KMS-11 (cell line): Measurements from ENCODE around the gene APOL4.

Experiments used
- H2AFZ ChIP-seq: fragments of 200-600 bp; sonication (generic); 2 replicates; pipeline ENCODE4 v1.6.1; 2016; ENCODE audit warnings: antibody characterized with exemption, mixed run types, low read depth
- H3K27ac ChIP-seq: fragments of 200-600 bp; sonication (generic); 2 replicates; pipeline ENCODE4 v1.6.1; 2016; ENCODE audit warnings: mild to moderate bottlenecking, mixed run types
- H3K27me3 ChIP-seq: fragments of 200-600 bp; sonication (generic); 2 replicates; pipeline ENCODE4 v1.6.1; 2017; ENCODE audit warnings: mild to moderate bottlenecking, low read depth, mixed run types, moderate library complexity; ENCODE audit not compliant: insufficient read depth
- H3K36me3 ChIP-seq: fragments of 200-600 bp; sonication (generic); 2 replicates; pipeline ENCODE4 v1.6.1; 2017; ENCODE audit warnings: mild to moderate bottlenecking, mixed run types; ENCODE audit not compliant: insufficient read depth
- H3K4me1 ChIP-seq: fragments of 200-600 bp; sonication (generic); 2 replicates; pipeline ENCODE4 v1.6.1; 2016; ENCODE audit warnings: mild to moderate bottlenecking, low read depth, mixed run types; ENCODE audit not compliant: poor library complexity, severe bottlenecking
- H3K4me2 ChIP-seq: fragments of 200-600 bp; sonication (generic); 2 replicates; pipeline ENCODE4 v1.7.0; 2016; ENCODE audit warnings: mild to moderate bottlenecking, mixed run types
- H3K4me3 ChIP-seq: fragments of 200-600 bp; sonication (generic); IDR thresholded peaks from 2 replicates; pipeline ENCODE4 v1.6.1; 2017; ENCODE audit warnings: low read depth, low read length, mixed read lengths; ENCODE audit not compliant: insufficient read depth
- H3K79me2 ChIP-seq: fragments of 200-600 bp; sonication (generic); 2 replicates; pipeline ENCODE4 v1.6.1; 2016; ENCODE audit warnings: low read depth, mixed run types; ENCODE audit not compliant: insufficient read depth
- H3K9ac ChIP-seq: fragments of 200-600 bp; sonication (generic); 2 replicates; pipeline ENCODE4 v1.6.1; 2016; ENCODE audit warnings: mild to moderate bottlenecking, mixed run types
- H4K20me1 ChIP-seq: fragments of 200-600 bp; sonication (generic); 2 replicates; pipeline ENCODE4 v1.6.1; 2016; ENCODE audit warnings: mild to moderate bottlenecking, mixed run types; ENCODE audit not compliant: insufficient read depth
- TF ChIP-seq, protein P1 (sequence below): fragments of 200-600 bp; sonication (generic); conservative IDR thresholded peaks from 2 replicates; pipeline ENCODE4 v1.6.1; 2017; ENCODE audit warnings: low read depth, mild to moderate bottlenecking, antibody characterized with exemption, low read length, moderate library complexity, mixed read lengths

Gene APOL4

GRCh38 chr22:36218648-36219193, 17.1 kb upstream of the APOL4 start:
- Histone ChIP-seq H3K9ac (no peak overlapping the region), H2AFZ (no peak overlapping the region), H3K4me2 (no peak overlapping the region), H3K27ac (no peak overlapping the region), H3K27me3 (no peaks in the 10 kb centered on the region), H4K20me1 (no peaks in the 10 kb centered on the region), H3K4me1 (peaks cover 13% of the 10 kb centered on the region), H3K36me3 (no peaks in the 10 kb centered on the region), H3K4me3 (no peak overlapping the region), H3K79me2 (no peaks in the 10 kb centered on the region)
- TF ChIP-seq, protein P1, sequence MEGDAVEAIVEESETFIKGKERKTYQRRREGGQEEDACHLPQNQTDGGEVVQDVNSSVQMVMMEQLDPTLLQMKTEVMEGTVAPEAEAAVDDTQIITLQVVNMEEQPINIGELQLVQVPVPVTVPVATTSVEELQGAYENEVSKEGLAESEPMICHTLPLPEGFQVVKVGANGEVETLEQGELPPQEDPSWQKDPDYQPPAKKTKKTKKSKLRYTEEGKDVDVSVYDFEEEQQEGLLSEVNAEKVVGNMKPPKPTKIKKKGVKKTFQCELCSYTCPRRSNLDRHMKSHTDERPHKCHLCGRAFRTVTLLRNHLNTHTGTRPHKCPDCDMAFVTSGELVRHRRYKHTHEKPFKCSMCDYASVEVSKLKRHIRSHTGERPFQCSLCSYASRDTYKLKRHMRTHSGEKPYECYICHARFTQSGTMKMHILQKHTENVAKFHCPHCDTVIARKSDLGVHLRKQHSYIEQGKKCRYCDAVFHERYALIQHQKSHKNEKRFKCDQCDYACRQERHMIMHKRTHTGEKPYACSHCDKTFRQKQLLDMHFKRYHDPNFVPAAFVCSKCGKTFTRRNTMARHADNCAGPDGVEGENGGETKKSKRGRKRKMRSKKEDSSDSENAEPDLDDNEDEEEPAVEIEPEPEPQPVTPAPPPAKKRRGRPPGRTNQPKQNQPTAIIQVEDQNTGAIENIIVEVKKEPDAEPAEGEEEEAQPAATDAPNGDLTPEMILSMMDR = no peak

GRCh38 chr22:36215981-36216380, 14.4 kb upstream of the APOL4 start:
- Histone ChIP-seq H3K36me3 (no peaks in the 10 kb centered on the region), H3K4me3 (no peak overlapping the region), H3K4me1 (no peaks in the 10 kb centered on the region), H3K4me2 (no peak overlapping the region), H3K27me3 (no peaks in the 10 kb centered on the region), H2AFZ (no peak overlapping the region), H3K9ac (no peak overlapping the region), H3K27ac (no peak overlapping the region), H4K20me1 (no peaks in the 10 kb centered on the region), H3K79me2 (no peaks in the 10 kb centered on the region)
- TF ChIP-seq, protein P1 = no peak

- H4K20me1 ChIP-seq = no peaks in the 10 kb centered on the region
- TF ChIP-seq, protein P1 = no peak
Measured at GRCh38 chr22:36213586-36213985, 12.0 kb upstream of the APOL4 start.

GRCh38 chr22:36212901-36213300, 11.3 kb upstream of the APOL4 start:
- Histone ChIP-seq H2AFZ (no peak overlapping the region), H3K4me1 (peaks cover 12% of the 10 kb centered on the region), H3K9ac (no peak overlapping the region), H4K20me1 (no peaks in the 10 kb centered on the region), H3K27ac (no peak overlapping the region), H3K4me2 (no peak overlapping the region), H3K27me3 (no peaks in the 10 kb centered on the region), H3K36me3 (no peaks in the 10 kb centered on the region), H3K4me3 (no peak overlapping the region), H3K79me2 (no peaks in the 10 kb centered on the region)
- TF ChIP-seq, protein P1 = no peak

More at GRCh38 chr22:36213586-36213985, 12.0 kb upstream of the APOL4 start:
- Histone ChIP-seq H2AFZ (no peak overlapping the region), H3K36me3 (no peaks in the 10 kb centered on the region), H3K4me3 (no peak overlapping the region), H3K27ac (no peak overlapping the region), H3K4me2 (no peak overlapping the region), H3K9ac (no peak overlapping the region), H3K79me2 (no peaks in the 10 kb centered on the region), H3K27me3 (no peaks in the 10 kb centered on the region), H3K4me1 (peaks cover 6% of the 10 kb centered on the region)
